GM13977 (cell line): ENCODE measurements around the gene RASIP1.

ENCODE experiments used
- DNase-seq: peaks from one replicate; pipeline ENCODE4 v3.0.0; 2012; ENCODE audit warnings: low spot score
- CTCF ChIP-seq: IDR thresholded peaks from 2 replicates; pipeline ENCODE4 v1.5.1; 2012; ENCODE audit warnings: mild to moderate bottlenecking, control low read depth; ENCODE audit not compliant: insufficient read depth; ENCODE audit errors: extremely low read depth, missing control alignments
- in situ Hi-C: fragments of 300-500 bp; cut with MboI; formaldehyde crosslinking; loops from one replicate; pipeline ENCODE4 v1.12.0; 2022; ENCODE audit warnings: low sequenced_read_pairs, low pct_unique_long_range_greater_than_20kb, mixed read lengths, inconsistent platforms; ENCODE audit not compliant: unreplicated experiment

RASIP1 gene

GRCh38 chr19:48738557-48739403 is 1.6 kb downstream of the RASIP1 start:
- peak; percentile 100 for DNase-seq

GRCh38 chr19:48737360-48737998 is 2.9 kb downstream of the RASIP1 start:
- in situ Hi-C loops: no loop called here
- DNase-seq: no peak
- no peak for TF ChIP-seq CTCF

More at GRCh38 chr19:48738557-48739403, 1.6 kb downstream of the RASIP1 start:
- in situ Hi-C loops: no loop called here
- TF ChIP-seq CTCF: peak; percentile 71

- TF ChIP-seq CTCF: no peak
- in situ Hi-C loops: no loop called here
- DNase-seq: no peak
Observed at GRCh38 chr19:48735031-48735615, 5.3 kb downstream of the RASIP1 start.

GRCh38 chr19:48734625-48735024 is 5.8 kb downstream of the RASIP1 start:
- no peak for DNase-seq
- no peak for TF ChIP-seq CTCF
- in situ Hi-C loops: no loop called here

GRCh38 chr19:48731452-48731851 is 9.0 kb downstream of the RASIP1 start:
- DNase-seq: no peak
- in situ Hi-C loops: no loop called here
- TF ChIP-seq CTCF: no peak

GRCh38 chr19:48728911-48729664 is 11.3 kb downstream of the RASIP1 start:
- no peak for TF ChIP-seq CTCF
- in situ Hi-C loops: no loop called here

More at GRCh38 chr19:48728911-48729664, 11.3 kb downstream of the RASIP1 start:
- DNase-seq: no peak
